OCI-LY3 (cell line): ENCODE measurements around the gene GPR89A.
"Not testable (repeated sequence)": the region's sequence is repeated elsewhere in the genome, so short reads cannot be mapped to it uniquely, and the experiment has no call there.

Source experiments
- CTCF ChIP-seq: fragments of 200-600, 300-600 bp; sonication (generic); IDR thresholded peaks from 2 replicates; pipeline ENCODE4 v1.5.1; 2014; ENCODE audit warnings: antibody characterized with exemption, low read length, low read depth
- EZH2phosphoT487 ChIP-seq: fragments of 200-600 bp; shearing (Covaris generic); IDR thresholded peaks from 2 replicates; pipeline ENCODE4 v1.6.1; 2018; ENCODE audit warnings: antibody characterized with exemption, mixed run types, low read depth

GRCh38 chr1:145684858-145685257 is 77.1 kb downstream of the GPR89A start:
- TF ChIP-seq CTCF, EZH2phosphoT487: not testable (repeated sequence)
